ENCODE data around the gene PNPLA3.

The PNPLA3 gene

GRCh38 chr22:43919106-43919973 lies 4.3 kb upstream of the PNPLA3 start:
- ChIA-PET POLR2A (no interaction called here), CTCF (no interaction called here)
- no peak for TF ChIP-seq CTCF (IDR thresholded peaks at IDR 0.05; ENCODE audit: control extremely low read depth, extremely low read depth, low read depth, missing control alignments)
- no peak for DNase-seq (ENCODE audit: extremely low spot score)

GRCh38 chr22:43921370-43921769 lies 2.2 kb upstream of the PNPLA3 start:
- DNase-seq (ENCODE audit: extremely low spot score), result no peak
- no peak for TF ChIP-seq CTCF (IDR thresholded peaks at IDR 0.05; ENCODE audit: control extremely low read depth, extremely low read depth, low read depth, missing control alignments)
- ChIA-PET CTCF (interaction anchor here (1.0 to 1.6 kb wide), 5 partner anchors 8 to 24 kb away, joined by 3 to 8 read pairs (median 3); no protein-coding TSS in a partner anchor), POLR2A (interaction anchor here (0.6 kb wide), 1 partner anchor 21 kb away, joined by 3 read pairs; no protein-coding TSS in a partner anchor)

GRCh38 chr22:43922123-43922522 lies 1.5 kb upstream of the PNPLA3 start:
- ChIA-PET POLR2A (no interaction called here), CTCF (interaction anchor here (1.1 to 2.2 kb wide), 4 partner anchors 10 to 37 kb away, joined by 3 to 8 read pairs (median 6); no protein-coding TSS in a partner anchor)
- TF ChIP-seq CTCF (IDR thresholded peaks at IDR 0.05; ENCODE audit: control extremely low read depth, extremely low read depth, low read depth, missing control alignments), result no peak
- DNase-seq (ENCODE audit: extremely low spot score), result no peak

GRCh38 chr22:43923191-43923590 lies 414 bp upstream of the PNPLA3 start:
- POLR2A ChIA-PET, result no interaction called here
- CTCF ChIA-PET, result interaction anchor here (1.1 to 2.2 kb wide), 4 partner anchors 12 to 38 kb away, joined by 3 to 8 read pairs (median 6); no protein-coding TSS in a partner anchor
- peak; percentile 50 for DNase-seq (ENCODE audit: extremely low spot score)
- no peak for TF ChIP-seq CTCF (IDR thresholded peaks at IDR 0.05; ENCODE audit: control extremely low read depth, extremely low read depth, low read depth, missing control alignments)

GRCh38 chr22:43924877-43925276 lies 1.3 kb downstream of the PNPLA3 start:
- TF ChIP-seq CTCF (IDR thresholded peaks at IDR 0.05; ENCODE audit: control extremely low read depth, extremely low read depth, low read depth, missing control alignments), result no peak
- no peak for DNase-seq (ENCODE audit: extremely low spot score)
- ChIA-PET POLR2A (no interaction called here), CTCF (no interaction called here)

GRCh38 chr22:43925433-43926348 lies 2.1 kb downstream of the PNPLA3 start:
- no peak for TF ChIP-seq CTCF (IDR thresholded peaks at IDR 0.05; ENCODE audit: control extremely low read depth, extremely low read depth, low read depth, missing control alignments)
- POLR2A ChIA-PET, result no interaction called here
- no peak for DNase-seq (ENCODE audit: extremely low spot score)
- CTCF ChIA-PET, result no interaction called here
